Activated T-helper 17 cell treated with anti-CD3 and anti-CD28 coated beads, Interleukin-2, amount 50 U/mL, for 72 hours (primary cell): ENCODE data around the gene ISG15. TPM values are rescaled to one million over a fixed set of nuclear protein-coding genes. Genes with fewer than 3 reads are reported as not detected.
"Not testable (repeated sequence)": the region's sequence is repeated elsewhere in the genome, so short reads cannot be mapped to it uniquely, and the experiment has no call there.

Source experiments
- ATAC-seq: fragments of 150-1000 bp; cut with Tn5 transposase; replicated peaks from 2 replicates; pipeline ENCODE4 v1.10.0; 2021; ENCODE audit warnings: mild to moderate bottlenecking, moderate library complexity
- H3K27ac Mint-ChIP-seq: one replicate; pipeline ENCODE4 v1.8.0; 2022; ENCODE audit warnings: mixed read lengths
- H3K27me3 Mint-ChIP-seq: one replicate; pipeline ENCODE4 v1.8.0; 2022; ENCODE audit warnings: mixed read lengths
- H3K36me3 Mint-ChIP-seq: one replicate; pipeline ENCODE4 v1.8.0; 2022; ENCODE audit warnings: low read depth, mild to moderate bottlenecking, mixed read lengths
- H3K4me1 Mint-ChIP-seq: one replicate; pipeline ENCODE4 v1.8.0; 2022; ENCODE audit warnings: mixed read lengths
- H3K4me3 Mint-ChIP-seq: one replicate; pipeline ENCODE4 v1.8.0; 2022; ENCODE audit warnings: mild to moderate bottlenecking, mixed read lengths
- H3K9me3 Mint-ChIP-seq: one replicate; pipeline ENCODE4 v1.8.0; 2022; ENCODE audit warnings: mixed read lengths
- total RNA-seq, 2 donors: library from RNA; stranded (reverse); gene quantifications; one replicate each; pipeline ENCODE4 v1.2.3, GENCODE V29; 2022

The ISG15 gene
- total RNA-seq, 2 donors from 2014 or later = 13.5 to 36.5 TPM

- Mint-ChIP-seq H3K4me3 (no peak overlapping the region), H3K27me3 (peaks cover 10% of the 10 kb centered on the region), H3K36me3 (no peaks in the 10 kb centered on the region), H3K9me3 (no peaks in the 10 kb centered on the region), H3K27ac (no peak overlapping the region), H3K4me1 (no peaks in the 10 kb centered on the region)
- ATAC-seq = no peak
Observed at GRCh38 chr1:981491-981954, 31.8 kb upstream of the ISG15 start.

GRCh38 chr1:981955-982558, 31.2 kb upstream of the ISG15 start, which contains the start of gene PERM1:
PERM1 (minus strand) TSS chr1:982093; CDS start chr1:981029, 1,064 bp downstream.
- H3K27me3 Mint-ChIP-seq = peaks cover 11% of the 10 kb centered on the region

DNA sequence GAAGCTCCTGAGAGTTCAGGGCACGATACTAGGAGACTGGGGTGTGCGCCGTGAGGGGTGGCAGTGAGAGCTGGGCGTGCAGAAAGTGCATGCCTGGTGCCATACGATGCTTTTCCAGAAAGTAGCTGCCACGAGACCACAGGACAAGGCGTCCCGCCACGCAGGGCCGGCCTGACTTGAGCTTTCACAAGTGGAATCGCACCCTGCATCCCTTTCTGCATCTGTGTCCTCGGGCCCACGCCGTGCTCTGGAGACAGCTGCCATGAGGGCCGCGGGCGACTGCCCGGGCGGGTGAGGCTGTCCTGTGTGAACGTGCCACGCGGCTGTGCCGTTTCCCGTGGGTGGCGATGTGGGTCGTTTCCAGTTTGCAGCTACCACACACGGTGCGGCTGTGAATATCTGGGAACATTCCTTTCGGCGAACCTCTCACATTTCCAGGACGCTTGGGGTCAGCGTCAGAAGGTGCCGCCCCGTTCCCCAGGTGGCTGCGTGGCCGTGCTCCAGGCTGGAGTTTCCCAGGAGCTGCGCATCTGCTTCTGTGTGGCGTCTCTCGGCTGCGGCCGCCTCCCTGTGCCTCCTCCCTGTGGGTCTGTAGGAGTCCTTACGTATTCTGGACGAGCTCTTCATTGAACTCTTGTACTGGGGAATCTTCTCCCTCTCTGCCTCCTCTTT, 30.4 kb upstream of the ISG15 start:
- H3K27me3 Mint-ChIP-seq = peaks cover 11% of the 10 kb centered on the region
- no peaks in the 10 kb centered on the region for H3K9me3 Mint-ChIP-seq
- H3K27ac Mint-ChIP-seq = no peak overlapping the region
- no peaks in the 10 kb centered on the region for H3K4me1 Mint-ChIP-seq
- H3K4me3 Mint-ChIP-seq = no peak overlapping the region
- ATAC-seq = no peak
- no peaks in the 10 kb centered on the region for H3K36me3 Mint-ChIP-seq

More at GRCh38 chr1:981955-982558, 31.2 kb upstream of the ISG15 start, which contains the start of gene PERM1:
- H3K4me1 Mint-ChIP-seq = no peaks in the 10 kb centered on the region
- no peak within 1 kb of the TSS for H3K27ac Mint-ChIP-seq
- no peaks in the 10 kb centered on the region for H3K9me3 Mint-ChIP-seq
- no peaks in the 10 kb centered on the region for H3K36me3 Mint-ChIP-seq
- no peak for ATAC-seq
- H3K4me3 Mint-ChIP-seq = no peak within 1 kb of the TSS

GRCh38 chr1:983798-984475, 29.4 kb upstream of the ISG15 start:
- ATAC-seq = peak; percentile 78
- H3K9me3 Mint-ChIP-seq = no peaks in the 10 kb centered on the region
- H3K4me1 Mint-ChIP-seq = no peaks in the 10 kb centered on the region
- no peak overlapping the region for H3K27ac Mint-ChIP-seq
- H3K36me3 Mint-ChIP-seq = no peaks in the 10 kb centered on the region
- H3K4me3 Mint-ChIP-seq = no peak overlapping the region
- peaks cover 16% of the 10 kb centered on the region for H3K27me3 Mint-ChIP-seq

DNA sequence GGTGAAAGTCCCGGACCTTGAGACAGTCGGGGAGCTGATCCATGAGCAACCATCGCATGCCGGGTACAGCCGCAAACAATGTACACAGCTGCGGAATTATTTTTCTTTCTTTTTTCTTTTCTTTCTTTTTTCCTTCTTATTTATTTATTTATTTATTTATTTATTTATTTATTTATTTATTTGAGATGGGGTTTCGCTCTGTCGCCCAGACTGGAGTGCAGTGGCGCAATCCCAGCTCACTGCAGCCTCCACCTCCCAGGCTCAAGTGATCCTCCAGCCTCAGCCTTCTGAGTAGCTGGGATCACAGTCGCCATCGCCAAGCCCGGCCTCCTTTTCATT, 28.9 kb upstream of the ISG15 start:
- Mint-ChIP-seq H3K27ac (no peak overlapping the region), H3K27me3 (peaks cover 20% of the 10 kb centered on the region), H3K4me1 (no peaks in the 10 kb centered on the region), H3K4me3 (no peak overlapping the region), H3K9me3 (no peaks in the 10 kb centered on the region), H3K36me3 (no peaks in the 10 kb centered on the region)
- no peak for ATAC-seq

- H3K27me3 Mint-ChIP-seq = peaks cover 20% of the 10 kb centered on the region
- no peaks in the 10 kb centered on the region for H3K4me1 Mint-ChIP-seq
- no peak for ATAC-seq
- no peak overlapping the region for H3K27ac Mint-ChIP-seq
- no peak overlapping the region for H3K4me3 Mint-ChIP-seq
- H3K36me3 Mint-ChIP-seq = no peaks in the 10 kb centered on the region
- H3K9me3 Mint-ChIP-seq = no peaks in the 10 kb centered on the region
Observed at GRCh38 chr1:985126-985525, 28.2 kb upstream of the ISG15 start.

DNA sequence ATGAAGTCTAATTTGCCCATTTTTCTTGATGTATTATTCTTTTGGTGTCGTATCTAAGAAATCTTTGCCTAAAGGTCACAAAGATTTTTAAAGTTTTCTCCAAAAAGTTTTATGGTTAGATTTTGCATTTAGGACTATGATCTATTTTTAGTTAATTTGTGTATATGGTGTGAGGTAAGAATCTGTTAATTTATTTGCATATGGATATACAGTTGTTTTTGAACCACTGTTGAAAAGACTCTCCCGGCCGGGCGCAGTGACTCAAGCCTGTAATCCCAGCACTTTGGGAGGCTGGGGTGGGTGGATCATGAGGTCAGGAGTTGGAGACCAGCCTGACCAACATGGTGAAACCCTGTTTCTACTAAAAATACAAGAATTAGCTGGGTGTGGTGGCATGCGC, 25.2 kb upstream of the ISG15 start:
- H3K9me3 Mint-ChIP-seq, H3K36me3 Mint-ChIP-seq, H3K4me3 Mint-ChIP-seq, ATAC-seq, H3K27ac Mint-ChIP-seq: not testable (repeated sequence)
- peaks cover 20% of the 10 kb centered on the region for H3K27me3 Mint-ChIP-seq
- peaks cover 11% of the 10 kb centered on the region for H3K4me1 Mint-ChIP-seq

GRCh38 chr1:991275-991674, 22.0 kb upstream of the ISG15 start:
- Mint-ChIP-seq H3K4me1 (peaks cover 11% of the 10 kb centered on the region), H3K27me3 (peaks cover 24% of the 10 kb centered on the region)
- H3K36me3 Mint-ChIP-seq, H3K9me3 Mint-ChIP-seq, H3K27ac Mint-ChIP-seq, ATAC-seq, H3K4me3 Mint-ChIP-seq: not testable (repeated sequence)

GRCh38 chr1:991895-992294, 21.4 kb upstream of the ISG15 start:
- peaks cover 22% of the 10 kb centered on the region for H3K27me3 Mint-ChIP-seq
- ATAC-seq = no peak
- peaks cover 11% of the 10 kb centered on the region for H3K4me1 Mint-ChIP-seq
- peak overlapping the region; percentile 29 for H3K4me3 Mint-ChIP-seq
- H3K36me3 Mint-ChIP-seq = no peaks in the 10 kb centered on the region
- no peaks in the 10 kb centered on the region for H3K9me3 Mint-ChIP-seq
- H3K27ac Mint-ChIP-seq = peak overlapping the region; percentile 0

- ATAC-seq = peak; percentile 93
- no peaks in the 10 kb centered on the region for H3K36me3 Mint-ChIP-seq
- peak overlapping the region; percentile 29 for H3K4me3 Mint-ChIP-seq
- H3K9me3 Mint-ChIP-seq = no peaks in the 10 kb centered on the region
- peak overlapping the region; percentile 0 for H3K27ac Mint-ChIP-seq
- H3K4me1 Mint-ChIP-seq = peaks cover 11% of the 10 kb centered on the region
- peaks cover 27% of the 10 kb centered on the region for H3K27me3 Mint-ChIP-seq
Observed at GRCh38 chr1:992362-992761, 20.9 kb upstream of the ISG15 start.

GRCh38 chr1:993379-993995, 19.8 kb upstream of the ISG15 start:
- Mint-ChIP-seq H3K4me1 (peaks cover 11% of the 10 kb centered on the region), H3K9me3 (no peaks in the 10 kb centered on the region), H3K4me3 (no peak overlapping the region), H3K27me3 (peaks cover 28% of the 10 kb centered on the region), H3K36me3 (no peaks in the 10 kb centered on the region), H3K27ac (no peak overlapping the region)
- no peak for ATAC-seq

DNA sequence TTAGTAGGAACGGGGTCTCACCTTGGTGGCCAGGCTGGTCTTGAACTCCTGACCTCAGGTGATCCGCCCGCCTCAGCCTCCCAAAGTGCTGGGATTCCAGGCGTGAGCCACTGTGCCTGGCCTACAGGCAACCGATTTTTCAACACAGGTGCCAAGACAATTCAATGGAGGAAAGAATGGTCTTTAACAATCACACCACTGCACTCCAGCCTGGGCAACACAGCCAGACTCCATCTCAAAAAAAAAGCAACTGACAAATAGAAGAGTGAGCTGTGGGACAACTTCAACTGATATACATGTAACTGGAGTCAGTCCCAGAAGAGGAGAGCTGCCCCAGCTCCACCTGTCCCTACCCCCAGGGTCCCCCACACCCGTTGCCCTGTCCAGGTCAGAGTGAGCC, 18.8 kb upstream of the ISG15 start:
- H3K27ac Mint-ChIP-seq, H3K9me3 Mint-ChIP-seq, ATAC-seq, H3K4me3 Mint-ChIP-seq, H3K36me3 Mint-ChIP-seq: not testable (repeated sequence)
- peaks cover 11% of the 10 kb centered on the region for H3K4me1 Mint-ChIP-seq
- H3K27me3 Mint-ChIP-seq = peaks cover 20% of the 10 kb centered on the region

GRCh38 chr1:995665-996633, 17.3 kb upstream of the ISG15 start:
- H3K4me1 Mint-ChIP-seq = peaks cover 11% of the 10 kb centered on the region
- H3K9me3 Mint-ChIP-seq = no peaks in the 10 kb centered on the region
- no peak overlapping the region for H3K4me3 Mint-ChIP-seq
- H3K36me3 Mint-ChIP-seq = no peaks in the 10 kb centered on the region
- peaks cover 20% of the 10 kb centered on the region for H3K27me3 Mint-ChIP-seq
- no peak for ATAC-seq
- H3K27ac Mint-ChIP-seq = no peak overlapping the region
